HepG2 (cell line): Measurements from ENCODE around the gene TAPBP. TPM values are rescaled to one million over a fixed set of nuclear protein-coding genes. Genes with fewer than 3 reads are reported as not detected.
A peak's percentile ranks its signal among the peaks of the same experiment; 100 is the strongest.

ENCODE experiments used
- ATM ChIP-seq: fragments of 450-650 bp; IDR thresholded peaks from 2 replicates; pipeline ENCODE4 v1.7.1; 2017; ENCODE audit warnings: mild to moderate bottlenecking, borderline replicate concordance
- ELF4 ChIP-seq: sonication (generic); formaldehyde crosslinking; IDR thresholded peaks from 2 replicates; pipeline ENCODE4 v1.5.0; 2020; ENCODE audit warnings: missing genetic modification reagents, mild to moderate bottlenecking, moderate library complexity, borderline replicate concordance
- HINFP ChIP-seq: sonication (generic); formaldehyde crosslinking; IDR thresholded peaks from 2 replicates; pipeline ENCODE4 v1.4.0; 2020; ENCODE audit warnings: low read depth, mild to moderate bottlenecking, missing genetic modification reagents
- KDM1A ChIP-seq: IDR thresholded peaks from 2 replicates; pipeline ENCODE4 v1.6.1; 2016; ENCODE audit warnings: missing compliant biosample characterization
- MED8 ChIP-seq: sonication (generic); formaldehyde crosslinking; IDR thresholded peaks from 2 replicates; pipeline ENCODE4 v1.8.1; 2023; ENCODE audit warnings: mild to moderate bottlenecking, missing genetic modification reagents; ENCODE audit not compliant: insufficient replicate concordance
- NCOR1 ChIP-seq: fragments of 200-600 bp; sonication (generic); IDR thresholded peaks from 2 replicates; pipeline ENCODE4 v1.7.0; 2017; ENCODE audit warnings: antibody characterized with exemption, low read length, borderline replicate concordance
- RBAK ChIP-seq: sonication (generic); formaldehyde crosslinking; IDR thresholded peaks from 2 replicates; pipeline ENCODE4 v1.5.1; 2020; ENCODE audit warnings: mild to moderate bottlenecking, missing genetic modification reagents
- RCOR2 ChIP-seq: IDR thresholded peaks from 2 replicates; pipeline ENCODE4 v1.6.1; 2016; ENCODE audit warnings: missing biosample characterization, missing genetic modification reagents
- SKIL ChIP-seq: sonication (generic); formaldehyde crosslinking; IDR thresholded peaks from 2 replicates; pipeline ENCODE4 v1.8.0; 2022; ENCODE audit warnings: missing genetic modification reagents, mild to moderate bottlenecking, moderate library complexity, borderline replicate concordance
- SNAPC5 ChIP-seq: sonication (generic); formaldehyde crosslinking; IDR thresholded peaks from 2 replicates; pipeline ENCODE4 v1.8.1; 2023; ENCODE audit warnings: mild to moderate bottlenecking, missing genetic modification reagents, borderline replicate concordance
- SP4 ChIP-seq: sonication (generic); formaldehyde crosslinking; IDR thresholded peaks from 2 replicates; pipeline ENCODE4 v1.8.1; 2023; ENCODE audit warnings: mild to moderate bottlenecking, missing genetic modification reagents
- THRA ChIP-seq: sonication (generic); formaldehyde crosslinking; IDR thresholded peaks from 2 replicates; pipeline ENCODE4 v1.4.0; 2020; ENCODE audit warnings: missing genetic modification reagents, borderline replicate concordance
- ZC3H4 ChIP-seq: sonication (generic); formaldehyde crosslinking; IDR thresholded peaks from 2 replicates; pipeline ENCODE4 v1.4.0; 2020; ENCODE audit warnings: missing genetic modification reagents, borderline replicate concordance
- ZNF18 ChIP-seq: sonication (generic); formaldehyde crosslinking; IDR thresholded peaks from 2 replicates; pipeline ENCODE4 v1.8.0; 2022; ENCODE audit warnings: mild to moderate bottlenecking, missing genetic modification reagents; ENCODE audit not compliant: insufficient replicate concordance
- ZNF513 ChIP-seq: sonication (generic); formaldehyde crosslinking; conservative IDR thresholded peaks from 2 replicates; pipeline ENCODE4 v1.5.0; 2020; ENCODE audit warnings: missing genetic modification reagents
- ZNF574 ChIP-seq: sonication (generic); formaldehyde crosslinking; IDR thresholded peaks from 2 replicates; pipeline ENCODE4 v1.4.0; 2020; ENCODE audit warnings: missing genetic modification reagents
- ZNF720 ChIP-seq: sonication (generic); formaldehyde crosslinking; IDR thresholded peaks from 2 replicates; pipeline ENCODE4 v1.4.0; 2020; ENCODE audit warnings: missing genetic modification reagents
- ZNF775 ChIP-seq: sonication (generic); formaldehyde crosslinking; IDR thresholded peaks from 2 replicates; pipeline ENCODE4 v1.4.0; 2020; ENCODE audit warnings: missing genetic modification reagents, mild to moderate bottlenecking, moderate library complexity, borderline replicate concordance
- ZZZ3 ChIP-seq: sonication (generic); formaldehyde crosslinking; IDR thresholded peaks from 2 replicates; pipeline ENCODE4 v1.4.0; 2020; ENCODE audit warnings: missing genetic modification reagents, mild to moderate bottlenecking, borderline replicate concordance
- polyA plus RNA-seq, 8 experiments: library from polyadenylated mRNA; depleted of rRNA in 3 of 8; stranded (reverse) in 7 of 8; unstranded in 1 of 8; fragments of >200 nt; fragmentation: Illumina TruSeq in 4 of 8; extraction: Trizol in 4 of 8; gene quantifications; 2 replicates each; pipeline versions ENCODE4 v1.2.1 to v1.2.3, GENCODE V29; 2011 to 2016; ENCODE audit warnings: low read depth in 4 of 8, missing spikeins in 1 of 8, mixed read lengths in 1 of 8; ENCODE audit not compliant: insufficient read depth in 1 of 8
- total RNA-seq, 5 experiments: library from RNA; depleted of rRNA; stranded (reverse); fragments of >200 nt; fragmentation: Illumina TruSeq; extraction: Trizol; gene quantifications; 2 replicates each; pipeline ENCODE4 v1.2.3, GENCODE V29; 2016; ENCODE audit warnings: low read depth in 1 of 5

Gene TAPBP
- total and polyA plus RNA-seq, 2 of the 13 experiments (the other 11 are each of a cell fraction or from before 2014, with no cell fraction given): 27.4 to 32.3 TPM

- TF ChIP-seq ELF4 (CRISPR knock-in tag) (no peak), ATM (no peak), SNAPC5 (no peak), ZNF775 (no peak), RCOR2 (CRISPR knock-in tag) (peak; percentile 78), ZNF513 (CRISPR knock-in tag) (no peak), THRA (CRISPR knock-in tag) (no peak), HINFP (CRISPR knock-in tag) (no peak), ZC3H4 (CRISPR knock-in tag) (no peak), RBAK (CRISPR knock-in tag) (peak; percentile 59; the same call in 1 of the 2 replicates), SKIL (CRISPR knock-in tag) (no peak), ZNF720 (no peak), ZNF18 (CRISPR knock-in tag) (no peak), ZNF574 (no peak), NCOR1 (no peak), ZZZ3 (CRISPR knock-in tag) (no peak), SP4 (no peak), KDM1A (CRISPR knock-in tag) (0 out of 2 replicates have a peak, but pooled peaks have one; percentile 50), MED8 (no peak)
These were observed 42.8 kb downstream of the TAPBP start (continued) for GRCh38 chr6:33271117-33271467.
